ENCODE measurements around the gene RNU5B-1. TPM values are rescaled to one million over a fixed set of nuclear protein-coding genes. Genes with fewer than 3 reads are reported as not detected.
A peak's percentile ranks its signal among the peaks of the same experiment; 100 is the strongest.

RNU5B-1 gene
- total and polyA plus RNA-seq, 12 donors, result 18.2 to 51.0 TPM; not detected in 10

GRCh38 chr15:65305150-65305758 lies 777 bp downstream of the RNU5B-1 start:
- peak in 6 of 8 donors; percentile 10 to 27 (median 17) for ATAC-seq
- intact Hi-C loops (cut with DNase I), result loop anchor here in 1 of 10 donors (2.0 kb wide), 1 partner anchor 120 kb away; the partner anchor contains the start of gene CLPX
- Histone ChIP-seq H3K27me3 (no peaks in the 10 kb centered on the region), H3K36me3 (no peaks in the 10 kb centered on the region), H3K4me1 (peaks cover 0 to 19% (median 11%) of the 10 kb centered on the region in 9 donors), H3K4me3 (peak overlapping the region in 7 of 10 donors; percentile 53 to 63 (median 60)), H3K9me3 (no peaks in the 10 kb centered on the region), H3K27ac (peak overlapping the region in 9 of 10 donors; percentile 82 to 96 (median 92))
- no peak for DNase-seq
- WGBS, 2 donors, result 52 to 55% methylated on average over 14 of the region's 14 CpGs
- no peak for TF ChIP-seq CTCF (IDR thresholded peaks at IDR 0.05)

GRCh38 chr15:65305776-65306175 lies 1.3 kb downstream of the RNU5B-1 start:
- no peaks in the 10 kb centered on the region for H3K27me3 ChIP-seq
- WGBS, 2 donors, result 86 to 89% methylated on average over 3 of the region's 3 CpGs
- intact Hi-C loops (cut with DNase I), result loop anchor here in 1 of 10 donors (2.0 kb wide), 1 partner anchor 121 kb away; the partner anchor contains the start of gene CLPX
- H3K27ac ChIP-seq, result peak overlapping the region in 1 of 10 donors; percentile 42
- ATAC-seq (no peak), DNase-seq (no peak)
- H3K4me3 ChIP-seq, result no peak overlapping the region
- peaks cover 0 to 19% (median 11%) of the 10 kb centered on the region in 9 donors for H3K4me1 ChIP-seq
- H3K9me3 ChIP-seq, result no peaks in the 10 kb centered on the region
- TF ChIP-seq CTCF (IDR thresholded peaks at IDR 0.05), result no peak
- H3K36me3 ChIP-seq, result no peaks in the 10 kb centered on the region

GRCh38 chr15:65306551-65306950 lies 2.1 kb downstream of the RNU5B-1 start:
- TF ChIP-seq CTCF (IDR thresholded peaks at IDR 0.05), result no peak
- Histone ChIP-seq H3K4me3 (no peak overlapping the region), H3K27ac (no peak overlapping the region), H3K36me3 (no peaks in the 10 kb centered on the region), H3K9me3 (no peaks in the 10 kb centered on the region), H3K27me3 (no peaks in the 10 kb centered on the region), H3K4me1 (peaks cover 0 to 19% (median 11%) of the 10 kb centered on the region in 9 donors)
- intact Hi-C loops (cut with DNase I), result no loop called here
- ATAC-seq (no peak), DNase-seq (no peak)

GRCh38 chr15:65307978-65308377 lies 3.5 kb downstream of the RNU5B-1 start:
- no peaks in the 10 kb centered on the region for H3K27me3 ChIP-seq
- whole genome bisulfite sequencing, 2 donors, result 82 to 84% methylated on average over 6 of the region's 6 CpGs
- intact Hi-C loops (cut with DNase I), result no loop called here
- DNase-seq (no peak), ATAC-seq (no peak)
- H3K4me1 ChIP-seq, result peaks cover 0 to 27% (median 18%) of the 10 kb centered on the region in 9 donors
- no peaks in the 10 kb centered on the region for H3K9me3 ChIP-seq
- H3K36me3 ChIP-seq, result no peaks in the 10 kb centered on the region
- TF ChIP-seq CTCF (IDR thresholded peaks at IDR 0.05), result no peak
- H3K27ac ChIP-seq, result no peak overlapping the region
- no peak overlapping the region for H3K4me3 ChIP-seq

All from heart right ventricle (tissue), 16 donors.